K562 (cell line): ENCODE data around the gene NLGN4X. TPM values are rescaled to one million over a fixed set of nuclear protein-coding genes. Genes with fewer than 3 reads are reported as not detected.

ENCODE experiments used
- ATAC-seq: fragments of 200-7000 bp; cut with Tn5 transposase; 3 replicates; pipeline ENCODE4 v1.9.1; 2020; ENCODE audit warnings: moderate library complexity
- BruUV-seq: library from RNA; stranded (reverse); fragments of 400-500 nt; replicated peaks from 2 replicates; lab custom pipeline; 2021; lab: Mats Ljungman, UMichigan
- CTCF ChIA-PET: fragments of 300-600 bp; formaldehyde crosslinking; extraction: SDS; loops from one replicate; lab custom pipeline; 2021; ENCODE audit warnings: low intra/inter-chr PET ratio; lab: Yijun Ruan, JAX
- POLR2A ChIA-PET: fragments of 300-600, 350-650 bp; sonication (Branson Sonifier 250); formaldehyde crosslinking; extraction: SDS; loops from one replicate; lab custom pipeline; 2021; ENCODE audit warnings: antibody characterized with exemption, inconsistent platforms; lab: Yijun Ruan, JAX
- DNase-seq, 4 experiments: peaks; one replicate each; pipeline versions ENCODE4 v3.0.0 to v3.0.0-alpha.2; 2011 to 2018; ENCODE audit warnings: low spot score in 3 of 4, mixed read lengths in 3 of 4; ENCODE audit errors: extremely low read depth in 1 of 4
- FAIRE-seq: peaks from 2 replicates; lab custom pipeline; 2011; peaks lifted over from hg19 to GRCh38; lab: Jason Lieb, UNC
- H2AFZ ChIP-seq: 2 replicates; pipeline ENCODE4 v1.6.0; 2011; ENCODE audit warnings: low read depth, low read length, control low read depth, inconsistent platforms
- H3K27ac ChIP-seq: fragments of 200-600 bp; 3 replicates; pipeline ENCODE4 v1.8.0; 2011; ENCODE audit warnings: low read depth, mild to moderate bottlenecking, control low read depth, inconsistent platforms, low read length, moderate library complexity, mixed read lengths; ENCODE audit errors: extremely low read depth
- H3K27me3 ChIP-seq, 2 experiments: fragments of 300-600 bp in 1 of 2; 2 replicates in 1 of 2; 3 replicates in 1 of 2; pipeline versions ENCODE4 v1.6.0 to v1.8.0; 2011; ENCODE audit warnings: inconsistent platforms in 2 of 2, low read length in 2 of 2, mild to moderate bottlenecking in 1 of 2, mixed read lengths in 1 of 2, moderate library complexity in 1 of 2; ENCODE audit not compliant: control insufficient read depth in 2 of 2, insufficient read depth in 2 of 2
- H3K36me3 ChIP-seq: fragments of 300-600 bp; 3 replicates; pipeline ENCODE4 v1.8.0; 2011; ENCODE audit warnings: mild to moderate bottlenecking, low read length, inconsistent platforms; ENCODE audit not compliant: control insufficient read depth, insufficient read depth
- H3K4me1 ChIP-seq, 2 experiments: fragments of 200-600 bp in 1 of 2; replicated peaks in 1 of 2; 2 replicates in 1 of 2; 3 replicates in 1 of 2; pipeline versions ENCODE4 v1.5.1 to v1.8.0; 2011; ENCODE audit warnings: inconsistent platforms in 2 of 2, low read length in 2 of 2, mild to moderate bottlenecking in 1 of 2, mixed read lengths in 1 of 2, moderate library complexity in 1 of 2; ENCODE audit not compliant: control insufficient read depth in 2 of 2, insufficient read depth in 2 of 2
- H3K4me2 ChIP-seq: 2 replicates; pipeline ENCODE4 v1.6.1; 2011; ENCODE audit warnings: low read length, control low read depth, inconsistent platforms, mixed read lengths; ENCODE audit not compliant: insufficient read depth
- H3K4me3 ChIP-seq: fragments of 200-600 bp; sonication (generic), shearing (Covaris generic); 2 replicates; pipeline ENCODE4 v1.5.1; 2016; ENCODE audit warnings: control low read depth, inconsistent platforms
- H3K79me2 ChIP-seq: fragments of 200-600 bp; 3 replicates; pipeline ENCODE4 v1.8.0; 2011; ENCODE audit warnings: low read length, inconsistent platforms; ENCODE audit not compliant: control insufficient read depth, insufficient read depth
- H3K9ac ChIP-seq, 2 experiments: 2 replicates each; pipeline versions ENCODE4 v1.6.0 to v1.6.1; 2011; ENCODE audit warnings: low read depth in 2 of 2, low read length in 2 of 2, control low read depth in 1 of 2, inconsistent platforms in 1 of 2, mild to moderate bottlenecking in 1 of 2, mixed read lengths in 1 of 2; ENCODE audit not compliant: insufficient read depth in 1 of 2
- H3K9me1 ChIP-seq: one replicate; pipeline ENCODE4 v1.6.0; 2011; ENCODE audit warnings: inconsistent platforms, mild to moderate bottlenecking, low read length, moderate library complexity; ENCODE audit not compliant: control insufficient read depth, insufficient read depth
- H3K9me3 ChIP-seq: replicated peaks from 2 replicates; pipeline ENCODE4 v1.5.1; 2011; ENCODE audit warnings: low read depth, low read length, inconsistent platforms; ENCODE audit not compliant: control insufficient read depth, insufficient read depth
- H4K20me1 ChIP-seq: replicated peaks from 2 replicates; pipeline ENCODE4 v1.6.1; 2011; ENCODE audit warnings: low read length, inconsistent platforms, mixed read lengths; ENCODE audit not compliant: control insufficient read depth, insufficient read depth
- CEBPG ChIP-seq, 3 experiments: fragments of 200-800 bp in 1 of 3; sonication (Bioruptor generic) in 1 of 3; sonication (generic) in 1 of 3; formaldehyde crosslinking in 1 of 3; IDR thresholded peaks in 2 of 3; conservative IDR thresholded peaks in 1 of 3; 2 replicates each; pipeline versions ENCODE4 v1.6.1 to v1.8.0; 2016 to 2022; ENCODE audit warnings: missing compliant biosample characterization in 2 of 3, missing genetic modification characterization in 2 of 3, mild to moderate bottlenecking in 1 of 3, missing genetic modification reagents in 1 of 3
- WGBS: fragments of 100-300 bp; shearing (Covaris generic); methylation state at CpG from one replicate; pipeline ENCODE4 v1.1.6; 2016; ENCODE audit warnings: low coverage, mixed read lengths; ENCODE audit not compliant: insufficient coverage; ENCODE audit errors: missing lambda C conversion rate; 5-methylcytosine and 5-hydroxymethylcytosine counted together
- in situ Hi-C: fragments of 300-500 bp; cut with MboI; formaldehyde crosslinking; loops from 4 replicates; pipeline ENCODE4 v1.15.0; 2018; ENCODE audit warnings: inconsistent platforms, mixed read lengths
- intact Hi-C: fragments of 100-400 bp; cut with micrococcal nuclease; formaldehyde crosslinking; loops from 2 replicates; pipeline ENCODE4 v1.14.2; 2022
- polyA plus RNA-seq, 8 experiments: library from polyadenylated mRNA; depleted of rRNA in 4 of 8; stranded (reverse) in 5 of 8; unstranded in 3 of 8; fragments of >200 nt; fragmentation: Nextera tagmentation in 2 of 8; fragmentation: Illumina TruSeq in 1 of 8; extraction: Ambion mirVana in 2 of 8; extraction: Trizol in 1 of 8; gene quantifications; 2 replicates each; pipeline versions ENCODE4 v1.2.1 to v1.2.3, GENCODE V29; 2011 to 2014; ENCODE audit warnings: inconsistent platforms in 1 of 8, missing spikeins in 1 of 8
- total RNA-seq, 7 experiments: library from RNA; depleted of rRNA in 6 of 7; stranded (reverse); fragments of >200 nt in 6 of 7; fragmentation: Illumina TruSeq in 2 of 7; extraction: Trizol in 2 of 7; gene quantifications; 2 replicates each; pipeline versions ENCODE4 v1.2.1 to v1.2.3, GENCODE V29; 2011 to 2021; ENCODE audit warnings: low replicate concordance in 1 of 7
- TF ChIP-seq, protein P1 (sequence below): fragments of 200-800 bp; sonication (Bioruptor generic); IDR thresholded peaks from 2 replicates; pipeline ENCODE4 v1.6.1; 2016; ENCODE audit warnings: missing genetic modification characterization, missing compliant biosample characterization

Gene NLGN4X
- total and polyA plus RNA-seq, 9 of the 15 experiments (the other 6 are each of a cell fraction or from before 2014, with no cell fraction given), result 0.07 TPM; not detected in 8

DNA sequence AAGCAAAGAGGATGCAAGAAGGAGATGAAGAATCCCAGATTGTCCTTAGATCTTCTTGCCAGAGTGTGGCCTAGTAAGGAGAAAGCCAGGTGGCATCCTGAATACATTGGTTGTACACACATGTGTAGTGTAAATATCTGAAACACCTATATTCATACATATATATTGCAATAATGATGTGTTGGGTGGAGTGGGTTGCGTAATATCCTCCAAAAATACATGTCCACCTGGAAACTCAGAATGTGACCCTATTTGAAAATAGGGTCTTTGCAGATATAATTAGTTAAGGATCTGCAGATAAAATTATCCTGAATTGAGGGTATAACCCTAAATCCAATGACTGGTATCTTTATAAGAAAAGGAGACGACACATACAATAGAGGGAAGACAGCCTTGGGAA, 216.3 kb downstream of the NLGN4X start:
- no TSS peak for BruUV-seq
- ATAC-seq (no peak), FAIRE-seq (no peak), DNase-seq (no peak)
- intact Hi-C loops (no loop called here), in situ Hi-C loops (no loop called here)
- Histone ChIP-seq H3K4me3 (no peak overlapping the region), H3K79me2 (no peaks in the 10 kb centered on the region), H3K4me2 (no peak overlapping the region), H3K27ac (no peak overlapping the region), H3K27me3 (no peaks in the 10 kb centered on the region), H4K20me1 (no peaks in the 10 kb centered on the region), H3K9ac (no peak overlapping the region), H3K36me3 (no peaks in the 10 kb centered on the region), H2AFZ (no peak overlapping the region), H3K9me3 (no peaks in the 10 kb centered on the region), H3K9me1 (no peaks in the 10 kb centered on the region), H3K4me1 (no peaks in the 10 kb centered on the region)
- ChIA-PET CTCF (no interaction called here), POLR2A (no interaction called here)
- WGBS, result 0% methylated on average over 2 of the region's 2 CpGs
- no peak for TF ChIP-seq CEBPG (CRISPR knock-in tag; IDR thresholded peaks at IDR 0.05)
- TF ChIP-seq CEBPG (tag; conservative IDR thresholded peaks at IDR 0.05 in 1 of 2, IDR thresholded peaks at IDR 0.05 in 1 of 2), result 0 out of 4 replicates have a peak, but pooled peaks of 1 of the 2 experiments have one; percentile 32
- TF ChIP-seq, protein P1, sequence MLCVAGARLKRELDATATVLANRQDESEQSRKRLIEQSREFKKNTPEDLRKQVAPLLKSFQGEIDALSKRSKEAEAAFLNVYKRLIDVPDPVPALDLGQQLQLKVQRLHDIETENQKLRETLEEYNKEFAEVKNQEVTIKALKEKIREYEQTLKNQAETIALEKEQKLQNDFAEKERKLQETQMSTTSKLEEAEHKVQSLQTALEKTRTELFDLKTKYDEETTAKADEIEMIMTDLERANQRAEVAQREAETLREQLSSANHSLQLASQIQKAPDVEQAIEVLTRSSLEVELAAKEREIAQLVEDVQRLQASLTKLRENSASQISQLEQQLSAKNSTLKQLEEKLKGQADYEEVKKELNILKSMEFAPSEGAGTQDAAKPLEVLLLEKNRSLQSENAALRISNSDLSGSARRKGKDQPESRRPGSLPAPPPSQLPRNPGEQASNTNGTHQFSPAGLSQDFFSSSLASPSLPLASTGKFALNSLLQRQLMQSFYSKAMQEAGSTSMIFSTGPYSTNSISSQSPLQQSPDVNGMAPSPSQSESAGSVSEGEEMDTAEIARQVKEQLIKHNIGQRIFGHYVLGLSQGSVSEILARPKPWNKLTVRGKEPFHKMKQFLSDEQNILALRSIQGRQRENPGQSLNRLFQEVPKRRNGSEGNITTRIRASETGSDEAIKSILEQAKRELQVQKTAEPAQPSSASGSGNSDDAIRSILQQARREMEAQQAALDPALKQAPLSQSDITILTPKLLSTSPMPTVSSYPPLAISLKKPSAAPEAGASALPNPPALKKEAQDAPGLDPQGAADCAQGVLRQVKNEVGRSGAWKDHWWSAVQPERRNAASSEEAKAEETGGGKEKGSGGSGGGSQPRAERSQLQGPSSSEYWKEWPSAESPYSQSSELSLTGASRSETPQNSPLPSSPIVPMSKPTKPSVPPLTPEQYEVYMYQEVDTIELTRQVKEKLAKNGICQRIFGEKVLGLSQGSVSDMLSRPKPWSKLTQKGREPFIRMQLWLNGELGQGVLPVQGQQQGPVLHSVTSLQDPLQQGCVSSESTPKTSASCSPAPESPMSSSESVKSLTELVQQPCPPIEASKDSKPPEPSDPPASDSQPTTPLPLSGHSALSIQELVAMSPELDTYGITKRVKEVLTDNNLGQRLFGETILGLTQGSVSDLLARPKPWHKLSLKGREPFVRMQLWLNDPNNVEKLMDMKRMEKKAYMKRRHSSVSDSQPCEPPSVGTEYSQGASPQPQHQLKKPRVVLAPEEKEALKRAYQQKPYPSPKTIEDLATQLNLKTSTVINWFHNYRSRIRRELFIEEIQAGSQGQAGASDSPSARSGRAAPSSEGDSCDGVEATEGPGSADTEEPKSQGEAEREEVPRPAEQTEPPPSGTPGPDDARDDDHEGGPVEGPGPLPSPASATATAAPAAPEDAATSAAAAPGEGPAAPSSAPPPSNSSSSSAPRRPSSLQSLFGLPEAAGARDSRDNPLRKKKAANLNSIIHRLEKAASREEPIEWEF (CRISPR knock-in tag), result no peak
